Measurements from ENCODE around the gene NCL. TPM values are rescaled to one million over a fixed set of nuclear protein-coding genes. Genes with fewer than 3 reads are reported as not detected.

Gene NCL
- total RNA-seq, 1 experiment from 2014 or later, result 557 TPM

GRCh38 chr2:231421051-231421580, 43.2 kb downstream of the NCL start:
- no peak for TF ChIP-seq EZH2 (IDR thresholded peaks at IDR 0.05; ENCODE audit: low read depth)
- TF ChIP-seq CTCF (conservative IDR thresholded peaks at IDR 0.05), result no peak
- Histone ChIP-seq H3K27me3 (ENCODE audit: insufficient read depth, low read depth) (no peaks in the 10 kb centered on the region), H3K79me2 (ENCODE audit: low read depth) (no peaks in the 10 kb centered on the region), H3K4me2 (no peak overlapping the region), H3K4me1 (replicated peaks; ENCODE audit: insufficient read depth) (peaks cover 11% of the 10 kb centered on the region), H3K4me3 (no peak overlapping the region), H3K9me2 (ENCODE audit: insufficient read depth) (no peaks in the 10 kb centered on the region), H3K27ac (no peak overlapping the region), H4K20me1 (ENCODE audit: insufficient read depth) (no peaks in the 10 kb centered on the region), H3K9me3 (ENCODE audit: insufficient read depth, low read depth) (no peaks in the 10 kb centered on the region), H3K36me3 (ENCODE audit: low read depth) (no peaks in the 10 kb centered on the region), H3F3A (ENCODE audit: insufficient read depth, low read depth) (no peaks in the 10 kb centered on the region), H2AFZ (no peak overlapping the region)
- intact Hi-C loops (cut with micrococcal nuclease; ENCODE audit: unreplicated experiment), result no loop called here
- DNase-seq, result no peak
- BruUV-seq (replicated peaks), result no TSS peak
- CTCF ChIA-PET, result no interaction called here
- POLR2A ChIA-PET (ENCODE audit: unreplicated experiment), result no interaction called here

- Histone ChIP-seq H3F3A (ENCODE audit: insufficient read depth, low read depth) (no peaks in the 10 kb centered on the region), H3K27ac (no peak overlapping the region), H3K4me3 (no peak overlapping the region), H3K4me2 (no peak overlapping the region), H3K9me3 (ENCODE audit: insufficient read depth, low read depth) (no peaks in the 10 kb centered on the region), H4K20me1 (ENCODE audit: insufficient read depth) (no peaks in the 10 kb centered on the region), H3K9me2 (ENCODE audit: insufficient read depth) (no peaks in the 10 kb centered on the region), H2AFZ (no peak overlapping the region), H3K79me2 (ENCODE audit: low read depth) (no peaks in the 10 kb centered on the region), H3K36me3 (ENCODE audit: low read depth) (no peaks in the 10 kb centered on the region), H3K4me1 (replicated peaks; ENCODE audit: insufficient read depth) (0 out of 2 replicates have a peak, but pooled peaks cover 4% of the 10 kb centered on the region), H3K27me3 (ENCODE audit: insufficient read depth, low read depth) (no peaks in the 10 kb centered on the region)
- TF ChIP-seq CTCF (conservative IDR thresholded peaks at IDR 0.05) (no peak), EZH2 (IDR thresholded peaks at IDR 0.05; ENCODE audit: low read depth) (no peak)
- intact Hi-C loops (cut with micrococcal nuclease; ENCODE audit: unreplicated experiment), result loop anchor here (10.0 kb wide), 1 partner anchor 434 kb away; no protein-coding TSS in a partner anchor
- ChIA-PET POLR2A (ENCODE audit: unreplicated experiment) (no interaction called here), CTCF (no interaction called here)
- DNase-seq, result no peak
- BruUV-seq (replicated peaks), result no TSS peak
Measured at GRCh38 chr2:231418820-231419640, 45.3 kb downstream of the NCL start.

- no TSS peak for BruUV-seq (replicated peaks)
- Histone ChIP-seq H2AFZ (no peak overlapping the region), H3K9me2 (ENCODE audit: insufficient read depth) (no peaks in the 10 kb centered on the region), H3K4me2 (no peak overlapping the region), H3K36me3 (ENCODE audit: low read depth) (no peaks in the 10 kb centered on the region), H3K27me3 (ENCODE audit: insufficient read depth, low read depth) (no peaks in the 10 kb centered on the region), H3K27ac (no peak overlapping the region), H4K20me1 (ENCODE audit: insufficient read depth) (no peaks in the 10 kb centered on the region), H3K79me2 (ENCODE audit: low read depth) (no peaks in the 10 kb centered on the region), H3F3A (ENCODE audit: insufficient read depth, low read depth) (peaks cover 11% of the 10 kb centered on the region), H3K4me1 (replicated peaks; ENCODE audit: insufficient read depth) (peaks cover 23% of the 10 kb centered on the region), H3K4me3 (no peak overlapping the region), H3K9me3 (ENCODE audit: insufficient read depth, low read depth) (peaks cover 9% of the 10 kb centered on the region; the same call in 1 of the 2 replicates)
- intact Hi-C loops (cut with micrococcal nuclease; ENCODE audit: unreplicated experiment), result loop anchor here (10.0 kb wide), 1 partner anchor 430 kb away; no protein-coding TSS in a partner anchor
- ChIA-PET CTCF (no interaction called here), POLR2A (ENCODE audit: unreplicated experiment) (no interaction called here)
- no peak for DNase-seq
- TF ChIP-seq EZH2 (IDR thresholded peaks at IDR 0.05; ENCODE audit: low read depth) (no peak), CTCF (conservative IDR thresholded peaks at IDR 0.05) (no peak)
Measured at GRCh38 chr2:231415029-231415428, 49.3 kb downstream of the NCL start.

Data from PC-9 (cell line).